Epithelial cell of esophagus (primary cell): Measurements from ENCODE around the gene PDZD4.

Source experiments
- DNase-seq: peaks from one replicate; pipeline ENCODE4 v3.0.0; 2010; ENCODE audit warnings: low read depth
- H3K4me3 ChIP-seq: 2 replicates; pipeline ENCODE4 v1.5.1; 2011; ENCODE audit warnings: mild to moderate bottlenecking, low read length, control low read depth
- TF ChIP-seq, protein P1 (sequence below): IDR thresholded peaks from 2 replicates; pipeline ENCODE4 v1.5.1; 2011; ENCODE audit warnings: low read depth, mild to moderate bottlenecking, low read length, control low read depth, inconsistent platforms; ENCODE audit not compliant: insufficient read depth; ENCODE audit errors: missing control alignments

Gene PDZD4

GRCh38 chrX:153863251-153863991 lies 33.1 kb upstream of the PDZD4 start:
- TF ChIP-seq, protein P1, sequence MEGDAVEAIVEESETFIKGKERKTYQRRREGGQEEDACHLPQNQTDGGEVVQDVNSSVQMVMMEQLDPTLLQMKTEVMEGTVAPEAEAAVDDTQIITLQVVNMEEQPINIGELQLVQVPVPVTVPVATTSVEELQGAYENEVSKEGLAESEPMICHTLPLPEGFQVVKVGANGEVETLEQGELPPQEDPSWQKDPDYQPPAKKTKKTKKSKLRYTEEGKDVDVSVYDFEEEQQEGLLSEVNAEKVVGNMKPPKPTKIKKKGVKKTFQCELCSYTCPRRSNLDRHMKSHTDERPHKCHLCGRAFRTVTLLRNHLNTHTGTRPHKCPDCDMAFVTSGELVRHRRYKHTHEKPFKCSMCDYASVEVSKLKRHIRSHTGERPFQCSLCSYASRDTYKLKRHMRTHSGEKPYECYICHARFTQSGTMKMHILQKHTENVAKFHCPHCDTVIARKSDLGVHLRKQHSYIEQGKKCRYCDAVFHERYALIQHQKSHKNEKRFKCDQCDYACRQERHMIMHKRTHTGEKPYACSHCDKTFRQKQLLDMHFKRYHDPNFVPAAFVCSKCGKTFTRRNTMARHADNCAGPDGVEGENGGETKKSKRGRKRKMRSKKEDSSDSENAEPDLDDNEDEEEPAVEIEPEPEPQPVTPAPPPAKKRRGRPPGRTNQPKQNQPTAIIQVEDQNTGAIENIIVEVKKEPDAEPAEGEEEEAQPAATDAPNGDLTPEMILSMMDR, result no peak
- no peak for DNase-seq
- no peak overlapping the region for H3K4me3 ChIP-seq

- TF ChIP-seq, protein P1, result no peak
- no peak overlapping the region for H3K4me3 ChIP-seq
- no peak for DNase-seq
Measured at GRCh38 chrX:153862369-153863250, 32.3 kb upstream of the PDZD4 start.

DNA sequence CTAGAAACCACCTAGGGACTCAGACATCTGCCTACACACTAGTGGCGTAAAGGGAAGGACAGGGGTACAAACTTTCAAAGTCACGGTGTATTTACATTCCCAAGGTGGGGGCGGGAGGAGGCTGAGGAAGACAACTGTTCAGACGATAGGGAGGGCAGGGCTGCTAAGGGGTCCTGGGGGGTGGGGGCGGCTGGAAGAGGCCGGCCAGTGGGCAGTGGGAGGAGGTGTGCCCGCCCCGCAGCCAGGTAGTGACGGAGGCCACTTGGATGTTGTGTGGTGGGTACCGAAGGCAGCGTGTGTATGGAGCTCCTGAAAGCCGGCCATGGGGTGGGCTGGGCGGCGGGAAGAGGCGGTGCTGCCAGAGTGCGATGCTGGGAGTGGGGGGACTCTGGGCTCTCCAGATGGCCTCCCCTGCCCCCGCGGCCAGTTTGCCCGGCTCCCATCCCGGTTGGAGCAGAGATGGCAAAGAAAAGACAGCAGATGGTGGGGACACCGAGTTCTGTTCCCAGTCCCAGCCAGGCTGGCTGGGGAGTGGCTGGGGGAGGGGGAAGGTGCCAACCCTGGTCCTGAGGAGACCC lies 31.5 kb upstream of the PDZD4 start:
- TF ChIP-seq, protein P1, result no peak
- DNase-seq, result no peak
- H3K4me3 ChIP-seq, result no peak overlapping the region

DNA sequence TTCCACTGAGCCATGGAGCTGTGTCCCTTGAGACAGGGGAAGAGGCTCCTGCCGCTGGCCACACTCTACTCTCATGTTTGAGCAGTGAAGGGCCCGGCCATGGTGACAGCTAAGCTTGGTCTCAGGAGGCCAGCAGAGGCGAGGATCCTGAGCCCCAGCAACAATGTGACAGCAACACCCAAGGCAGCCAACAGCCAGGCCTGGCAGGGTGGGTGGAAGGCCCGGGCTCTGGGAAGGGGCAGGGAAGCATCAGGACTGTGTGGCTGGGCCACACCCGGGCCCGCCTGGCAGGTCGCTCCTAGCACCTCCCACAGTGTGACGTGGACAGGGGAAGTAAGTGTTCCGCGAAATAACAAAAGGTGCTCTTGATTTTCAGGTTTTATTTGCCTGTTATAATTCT lies 30.8 kb upstream of the PDZD4 start:
- TF ChIP-seq, protein P1, result no peak
- no peak overlapping the region for H3K4me3 ChIP-seq
- peak; percentile 29 for DNase-seq

- H3K4me3 ChIP-seq, result no peak overlapping the region
- TF ChIP-seq, protein P1, result no peak
- DNase-seq, result no peak
Measured at GRCh38 chrX:153857348-153857903, 27.1 kb upstream of the PDZD4 start.

GRCh38 chrX:153854702-153855101 lies 24.4 kb upstream of the PDZD4 start:
- TF ChIP-seq, protein P1, result no peak
- no peak overlapping the region for H3K4me3 ChIP-seq
- no peak for DNase-seq
